PC-3 (cell line): Measurements from ENCODE around the gene ZNF710. TPM values are rescaled to one million over a fixed set of nuclear protein-coding genes. Genes with fewer than 3 reads are reported as not detected.

Experiments
- ATAC-seq: fragments of 200-7000 bp; cut with Tn5 transposase; 2 replicates; pipeline ENCODE4 v1.9.1; 2020; ENCODE audit warnings: mild to moderate bottlenecking, moderate library complexity
- BruUV-seq: library from RNA; stranded (reverse); fragments of 400-500 nt; replicated peaks from 2 replicates; lab custom pipeline; 2021; lab: Mats Ljungman, UMichigan
- CTCF ChIA-PET: fragments of 300-600 bp; sonication (Branson Sonifier 250); formaldehyde crosslinking; loops from one replicate; lab custom pipeline; 2022; ENCODE audit warnings: antibody characterized with exemption; lab: Charles Lee
- POLR2A ChIA-PET: fragments of 300-600 bp; sonication (Branson Sonifier 250); formaldehyde crosslinking; loops from one replicate; lab custom pipeline; 2022; ENCODE audit warnings: antibody characterized with exemption; ENCODE audit not compliant: unreplicated experiment; lab: Charles Lee
- DNase-seq: peaks from one replicate; pipeline ENCODE4 v3.0.0-alpha.2; 2015
- H2AFZ ChIP-seq: fragments of 300-600 bp; sonication (generic); 2 replicates; pipeline ENCODE4 v1.6.0; 2016; ENCODE audit warnings: antibody characterized with exemption, low read length
- H3F3A ChIP-seq: fragments of 300-600 bp; sonication (generic); one replicate; pipeline ENCODE4 v1.6.0; 2017; ENCODE audit warnings: antibody characterized with exemption, low read length, control low read depth, mild to moderate bottlenecking; ENCODE audit not compliant: unreplicated experiment
- H3K27ac ChIP-seq: fragments of 300-600 bp; sonication (generic); 2 replicates; pipeline ENCODE4 v1.5.1; 2016; ENCODE audit warnings: mild to moderate bottlenecking, low read length
- H3K27me3 ChIP-seq: fragments of 300-600 bp; sonication (generic); 2 replicates; pipeline ENCODE4 v1.6.1; 2016; ENCODE audit warnings: low read length, mixed read lengths
- H3K36me3 ChIP-seq: fragments of 300-600 bp; sonication (generic); 2 replicates; pipeline ENCODE4 v1.6.1; 2016; ENCODE audit warnings: low read depth, mixed run types, low read length, mixed read lengths
- H3K4me1 ChIP-seq: fragments of 300-600 bp; sonication (generic); 2 replicates; pipeline ENCODE4 v1.5.1; 2016; ENCODE audit warnings: low read length; ENCODE audit not compliant: insufficient read depth
- H3K4me2 ChIP-seq: fragments of 300-600 bp; sonication (generic); 2 replicates; pipeline ENCODE4 v1.6.0; 2016; ENCODE audit warnings: low read length
- H3K4me3 ChIP-seq: fragments of 300-600 bp; sonication (generic); 2 replicates; pipeline ENCODE4 v1.5.1; 2016; ENCODE audit warnings: mild to moderate bottlenecking, low read length, mixed read lengths
- H3K79me2 ChIP-seq: fragments of 300-600 bp; sonication (generic); 2 replicates; pipeline ENCODE4 v1.6.1; 2017; ENCODE audit warnings: low read length, mixed read lengths
- H3K9ac ChIP-seq: fragments of 300-600 bp; sonication (generic); 2 replicates; pipeline ENCODE4 v1.6.0; 2016; ENCODE audit warnings: mild to moderate bottlenecking, low read length
- H3K9me2 ChIP-seq: fragments of 300-600 bp; sonication (generic); replicated peaks from 2 replicates; pipeline ENCODE4 v1.6.1; 2016; ENCODE audit warnings: mixed run types, low read length, mixed read lengths
- H3K9me3 ChIP-seq: fragments of 300-600 bp; sonication (generic); 2 replicates; pipeline ENCODE4 v1.6.1; 2016; ENCODE audit warnings: low read length, mixed read lengths
- H4K20me1 ChIP-seq: fragments of 300-600 bp; sonication (generic); 2 replicates; pipeline ENCODE4 v1.6.1; 2016; ENCODE audit warnings: low read length, mixed read lengths
- EZH2 ChIP-seq: fragments of 300-600 bp; sonication (generic); IDR thresholded peaks from one replicate; pipeline ENCODE4 v1.6.1; 2017; ENCODE audit warnings: antibody characterized with exemption, mild to moderate bottlenecking, low read length; ENCODE audit not compliant: unreplicated experiment
- EZH2phosphoT487 ChIP-seq: fragments of 300-600 bp; sonication (generic); IDR thresholded peaks from 2 replicates; pipeline ENCODE4 v1.6.1; 2018; ENCODE audit warnings: mild to moderate bottlenecking, antibody characterized with exemption, low read length, borderline replicate concordance
- intact Hi-C: fragments of 100-400 bp; cut with micrococcal nuclease; formaldehyde crosslinking; loops from 2 replicates; pipeline ENCODE4 v1.9.0; 2023
- total RNA-seq: library from RNA; depleted of rRNA; stranded (reverse); fragments of >200 nt; gene quantifications from 2 replicates; pipeline ENCODE4 v1.2.3, GENCODE V29; 2014
- TF ChIP-seq, protein P1 (sequence below): fragments of 300-600 bp; sonication (generic); conservative IDR thresholded peaks from 2 replicates; pipeline ENCODE4 v1.5.1; 2017; ENCODE audit warnings: antibody characterized with exemption, low read depth, mild to moderate bottlenecking, low read length

ZNF710 gene
- total RNA-seq, 1 experiment from 2014 or later: 12.9 TPM

DNA sequence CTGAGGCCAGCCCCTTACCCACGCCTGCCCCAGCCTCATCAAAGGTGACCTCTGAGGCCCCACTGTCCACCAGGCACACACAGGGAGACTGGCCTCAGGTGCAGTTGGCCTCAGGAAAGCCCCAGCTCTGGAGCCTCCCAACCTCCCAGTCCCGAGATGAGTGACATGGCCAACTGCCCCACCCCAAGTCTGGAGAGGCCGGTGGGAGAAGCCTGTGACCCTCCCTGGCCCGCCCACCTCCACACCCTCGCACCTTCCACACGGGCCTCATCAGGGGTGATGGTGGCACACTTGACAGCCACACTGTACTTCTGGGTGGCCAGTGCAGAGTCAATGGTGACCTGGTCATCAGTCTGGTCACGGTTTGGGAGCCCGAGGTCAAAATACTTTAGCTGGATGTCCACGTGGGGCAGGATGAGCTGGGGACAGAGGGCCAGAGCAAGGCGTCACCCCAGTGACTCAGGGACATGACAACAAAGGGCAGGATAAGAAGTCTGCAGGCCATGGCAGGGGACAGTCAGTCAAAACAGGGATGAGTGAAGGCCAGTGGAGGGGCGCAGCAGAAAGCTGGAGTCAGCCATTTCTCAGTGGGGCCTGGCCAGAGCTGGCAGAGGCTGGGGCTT is 89.2 kb downstream of the ZNF710 start:
- no peak for TF ChIP-seq EZH2
- TF ChIP-seq EZH2phosphoT487: no peak
- TF ChIP-seq, protein P1, sequence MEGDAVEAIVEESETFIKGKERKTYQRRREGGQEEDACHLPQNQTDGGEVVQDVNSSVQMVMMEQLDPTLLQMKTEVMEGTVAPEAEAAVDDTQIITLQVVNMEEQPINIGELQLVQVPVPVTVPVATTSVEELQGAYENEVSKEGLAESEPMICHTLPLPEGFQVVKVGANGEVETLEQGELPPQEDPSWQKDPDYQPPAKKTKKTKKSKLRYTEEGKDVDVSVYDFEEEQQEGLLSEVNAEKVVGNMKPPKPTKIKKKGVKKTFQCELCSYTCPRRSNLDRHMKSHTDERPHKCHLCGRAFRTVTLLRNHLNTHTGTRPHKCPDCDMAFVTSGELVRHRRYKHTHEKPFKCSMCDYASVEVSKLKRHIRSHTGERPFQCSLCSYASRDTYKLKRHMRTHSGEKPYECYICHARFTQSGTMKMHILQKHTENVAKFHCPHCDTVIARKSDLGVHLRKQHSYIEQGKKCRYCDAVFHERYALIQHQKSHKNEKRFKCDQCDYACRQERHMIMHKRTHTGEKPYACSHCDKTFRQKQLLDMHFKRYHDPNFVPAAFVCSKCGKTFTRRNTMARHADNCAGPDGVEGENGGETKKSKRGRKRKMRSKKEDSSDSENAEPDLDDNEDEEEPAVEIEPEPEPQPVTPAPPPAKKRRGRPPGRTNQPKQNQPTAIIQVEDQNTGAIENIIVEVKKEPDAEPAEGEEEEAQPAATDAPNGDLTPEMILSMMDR: no peak
- ChIA-PET POLR2A (no interaction called here), CTCF (no interaction called here)
- Histone ChIP-seq H3K9me2 (no peaks in the 10 kb centered on the region), H3F3A (no peaks in the 10 kb centered on the region), H2AFZ (no peak overlapping the region), H3K9ac (no peak overlapping the region), H3K9me3 (no peaks in the 10 kb centered on the region), H3K27ac (no peak overlapping the region), H3K4me2 (no peak overlapping the region), H3K4me3 (no peak overlapping the region), H3K4me1 (no peaks in the 10 kb centered on the region), H3K36me3 (0 out of 2 replicates have a peak, but pooled peaks cover 5% of the 10 kb centered on the region), H4K20me1 (no peaks in the 10 kb centered on the region), H3K79me2 (no peaks in the 10 kb centered on the region), H3K27me3 (no peaks in the 10 kb centered on the region)
- intact Hi-C loops: no loop called here
- ATAC-seq: no peak
- DNase-seq: no peak
- no TSS peak for BruUV-seq

DNA sequence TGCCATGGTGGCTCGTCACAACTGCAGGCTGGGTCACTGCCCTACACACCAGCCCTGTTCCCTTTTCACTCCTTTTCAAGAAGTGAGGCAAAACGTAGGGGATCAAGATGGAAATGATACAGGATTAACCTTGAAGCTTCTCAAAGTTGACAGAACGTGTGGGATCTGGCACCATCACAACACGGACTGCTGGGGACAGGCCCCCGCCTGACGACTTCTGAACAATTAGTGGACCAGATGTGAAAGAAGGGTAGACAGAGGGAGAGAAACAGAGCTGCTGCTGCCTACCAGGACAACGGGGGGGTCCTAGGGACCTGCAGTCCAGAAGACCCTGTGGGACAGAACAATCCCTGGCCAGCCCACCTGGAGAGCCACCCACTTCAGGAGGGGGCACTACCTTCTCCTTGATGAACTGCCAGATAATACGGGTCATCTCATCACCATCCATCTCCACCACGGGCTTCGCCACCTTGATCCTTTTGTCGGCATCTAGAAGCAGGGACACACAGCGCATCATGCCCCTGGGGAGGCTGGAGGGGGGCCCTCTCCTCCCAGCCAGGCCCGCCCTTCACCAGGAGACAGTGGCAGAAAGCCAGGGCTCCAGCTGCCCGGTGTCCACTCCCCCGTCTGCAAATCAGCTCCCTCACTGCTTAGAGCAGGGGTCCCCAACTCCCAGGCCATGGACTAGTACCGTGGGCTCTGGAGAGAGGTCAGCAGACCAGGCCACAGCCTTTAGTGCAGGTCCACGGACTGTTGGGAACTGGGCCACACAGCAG is 90.2 kb downstream of the ZNF710 start:
- no peaks in the 10 kb centered on the region for H3F3A ChIP-seq
- TF ChIP-seq EZH2phosphoT487: no peak
- TF ChIP-seq, protein P1: no peak
- TF ChIP-seq EZH2: no peak
- no peaks in the 10 kb centered on the region for H3K9me3 ChIP-seq
- POLR2A ChIA-PET: no interaction called here
- H4K20me1 ChIP-seq: no peaks in the 10 kb centered on the region
- CTCF ChIA-PET: no interaction called here
- no peaks in the 10 kb centered on the region for H3K27me3 ChIP-seq
- no peak overlapping the region for H3K27ac ChIP-seq
- intact Hi-C loops: no loop called here
- DNase-seq (no peak), ATAC-seq (no peak)
- H3K79me2 ChIP-seq: no peaks in the 10 kb centered on the region
- H3K4me2 ChIP-seq: no peak overlapping the region
- BruUV-seq: no TSS peak
- H2AFZ ChIP-seq: no peak overlapping the region
- 0 out of 2 replicates have a peak, but pooled peaks cover 5% of the 10 kb centered on the region for H3K36me3 ChIP-seq
- no peaks in the 10 kb centered on the region for H3K4me1 ChIP-seq
- no peak overlapping the region for H3K4me3 ChIP-seq
- no peaks in the 10 kb centered on the region for H3K9me2 ChIP-seq
- H3K9ac ChIP-seq: no peak overlapping the region

- no peak for ATAC-seq
- POLR2A ChIA-PET: no interaction called here
Measured at GRCh38 chr15:90095521-90095959, 94.4 kb downstream of the ZNF710 start.

More at GRCh38 chr15:90095521-90095959, 94.4 kb downstream of the ZNF710 start:
- Histone ChIP-seq H3K27ac (no peak overlapping the region), H3K4me1 (no peaks in the 10 kb centered on the region), H4K20me1 (no peaks in the 10 kb centered on the region), H3K9me3 (no peaks in the 10 kb centered on the region), H3K9ac (no peak overlapping the region), H3K27me3 (no peaks in the 10 kb centered on the region), H3K4me2 (no peak overlapping the region), H3K9me2 (no peaks in the 10 kb centered on the region), H3K36me3 (no peaks in the 10 kb centered on the region), H2AFZ (no peak overlapping the region), H3K79me2 (peaks cover 3% of the 10 kb centered on the region; the same call in 1 of the 2 replicates), H3K4me3 (no peak overlapping the region), H3F3A (no peaks in the 10 kb centered on the region)
- intact Hi-C loops: no loop called here
- DNase-seq: no peak
- TF ChIP-seq, protein P1: no peak
- TF ChIP-seq EZH2 (no peak), EZH2phosphoT487 (no peak)
- BruUV-seq: no TSS peak
- CTCF ChIA-PET: no interaction called here
